Endothelial cell of umbilical vein (primary cell): ENCODE data around the gene PTPN2. TPM values are rescaled to one million over a fixed set of nuclear protein-coding genes. Genes with fewer than 3 reads are reported as not detected.

Source experiments
- BruUV-seq: library from RNA; stranded (reverse); fragments of 400-500 nt; replicated peaks from 2 replicates; lab custom pipeline; 2021; lab: Mats Ljungman, UMichigan
- CTCF ChIA-PET: fragments of 300-600, 350-600 bp; sonication (Branson Sonifier 250); formaldehyde crosslinking; loops from one replicate; lab custom pipeline; 2021; ENCODE audit warnings: antibody characterized with exemption, inconsistent platforms; lab: Charles Lee
- POLR2A ChIA-PET: fragments of 300-600, 350-600 bp; sonication (Branson Sonifier 250); formaldehyde crosslinking; loops from one replicate; lab custom pipeline; 2021; ENCODE audit warnings: antibody characterized with exemption, inconsistent platforms; lab: Charles Lee
- DNase-seq: peaks from one replicate; pipeline ENCODE4 v3.0.0-alpha.2; 2011; ENCODE audit warnings: low read depth, low spot score
- FAIRE-seq: peaks from 2 replicates; lab custom pipeline; 2011; peaks lifted over from hg19 to GRCh38; lab: Jason Lieb, UNC
- H2AFZ ChIP-seq: 2 replicates; pipeline ENCODE4 v1.6.0; 2012; ENCODE audit warnings: low read depth, low read length, control low read depth, inconsistent platforms
- H3K27ac ChIP-seq: 2 replicates; pipeline ENCODE4 v1.5.1; 2011; ENCODE audit warnings: low read depth, mild to moderate bottlenecking, control low read depth, low read length, moderate library complexity; ENCODE audit not compliant: insufficient read depth
- H3K27me3 ChIP-seq, 2 experiments: 2 replicates each; pipeline versions ENCODE4 v1.6.0 to v1.6.1; 2011; ENCODE audit warnings: low read length in 2 of 2, mixed read lengths in 1 of 2; ENCODE audit not compliant: control insufficient read depth in 2 of 2, insufficient read depth in 2 of 2
- H3K36me3 ChIP-seq, 2 experiments: 2 replicates in 1 of 2; 3 replicates in 1 of 2; pipeline ENCODE4 v1.5.1; 2011; ENCODE audit warnings: low read length in 2 of 2, mild to moderate bottlenecking in 1 of 2, moderate library complexity in 1 of 2; ENCODE audit not compliant: control insufficient read depth in 2 of 2, insufficient read depth in 2 of 2; ENCODE audit errors: extremely low read depth in 1 of 2
- H3K4me1 ChIP-seq: 3 replicates; pipeline ENCODE4 v1.5.1; 2011; ENCODE audit warnings: mild to moderate bottlenecking, low read length; ENCODE audit not compliant: control insufficient read depth, insufficient read depth; ENCODE audit errors: extremely low read depth
- H3K4me2 ChIP-seq: 2 replicates; pipeline ENCODE4 v1.6.1; 2011; ENCODE audit warnings: low read length, control low read depth, mixed read lengths; ENCODE audit not compliant: insufficient read depth
- H3K4me3 ChIP-seq, 3 experiments: fragments of 200-600 bp in 1 of 3; sonication (generic), shearing (Covaris generic) in 1 of 3; replicated peaks in 1 of 3; 2 replicates each; pipeline ENCODE4 v1.5.1; 2011 to 2016; ENCODE audit warnings: control low read depth in 3 of 3, low read length in 3 of 3, mild to moderate bottlenecking in 2 of 3, inconsistent platforms in 1 of 3, low read depth in 1 of 3, moderate library complexity in 1 of 3; ENCODE audit not compliant: insufficient read depth in 1 of 3
- H3K79me2 ChIP-seq: 2 replicates; pipeline ENCODE4 v1.6.0; 2012; ENCODE audit warnings: low read length, inconsistent platforms; ENCODE audit not compliant: control insufficient read depth, insufficient read depth
- H3K9ac ChIP-seq: replicated peaks from 2 replicates; pipeline ENCODE3; 2011; ENCODE audit warnings: low read length, control low read depth; ENCODE audit not compliant: insufficient read depth; ENCODE audit errors: extremely low read depth
- H3K9me1 ChIP-seq: replicated peaks from 3 replicates; pipeline ENCODE4 v1.6.0; 2011; ENCODE audit warnings: mild to moderate bottlenecking, low read length; ENCODE audit not compliant: control insufficient read depth, insufficient read depth; ENCODE audit errors: extremely low read depth
- H3K9me3 ChIP-seq: replicated peaks from 2 replicates; pipeline ENCODE4 v1.5.1; 2012; ENCODE audit warnings: low read length, inconsistent platforms; ENCODE audit not compliant: control insufficient read depth, insufficient read depth
- H4K20me1 ChIP-seq: replicated peaks from 2 replicates; pipeline ENCODE3; 2011; ENCODE audit warnings: mild to moderate bottlenecking, low read length; ENCODE audit not compliant: control insufficient read depth, insufficient read depth; ENCODE audit errors: extremely low read depth
- CTCF ChIP-seq, 2 donors: IDR thresholded peaks; 1 replicate in 1 of 2; 2 replicates in 1 of 2; pipeline ENCODE4 v1.5.1; 2011; ENCODE audit warnings: low read length in 2 of 2, mild to moderate bottlenecking in 2 of 2, moderate library complexity in 2 of 2, control low read depth in 1 of 2, inconsistent platforms in 1 of 2, low read depth in 1 of 2; ENCODE audit not compliant: insufficient read depth in 1 of 2; ENCODE audit errors: extremely low read depth in 1 of 2
- EZH2 ChIP-seq: IDR thresholded peaks from 2 replicates; pipeline ENCODE4 v1.6.1; 2012; ENCODE audit warnings: borderline replicate concordance, low read depth, mild to moderate bottlenecking, moderate library complexity, low read length, inconsistent platforms; ENCODE audit not compliant: severe bottlenecking
- FOS ChIP-seq: IDR thresholded peaks from 2 replicates; pipeline ENCODE4 v1.6.1; 2011; ENCODE audit warnings: mild to moderate bottlenecking, low read length, moderate library complexity, borderline replicate concordance; ENCODE audit not compliant: insufficient read depth
- GATA2 ChIP-seq: IDR thresholded peaks from 2 replicates; pipeline ENCODE4 v1.7.0; 2011; ENCODE audit warnings: low read depth, mild to moderate bottlenecking, moderate library complexity, mixed read lengths, low read length; ENCODE audit not compliant: insufficient read length, insufficient read depth
- JUN ChIP-seq: IDR thresholded peaks from 2 replicates; pipeline ENCODE4 v1.6.1; 2011; ENCODE audit warnings: borderline replicate concordance, low read depth; ENCODE audit not compliant: insufficient read length, insufficient read depth
- MAX ChIP-seq: IDR thresholded peaks from 2 replicates; pipeline ENCODE4 v1.6.1; 2011; ENCODE audit not compliant: insufficient read depth, insufficient read length
- MYC ChIP-seq: IDR thresholded peaks from one replicate; pipeline ENCODE4 v1.6.1; 2011; ENCODE audit warnings: mild to moderate bottlenecking, low read depth, low read length
- POLR2A ChIP-seq: IDR thresholded peaks from 2 replicates; pipeline ENCODE4 v1.6.1; 2012; ENCODE audit warnings: low read depth, mild to moderate bottlenecking, control low read depth, low read length
- POLR2AphosphoS5 ChIP-seq: IDR thresholded peaks from 2 replicates; pipeline ENCODE4 v1.6.1; 2012; ENCODE audit warnings: low read depth, mild to moderate bottlenecking, control low read depth, low read length, moderate library complexity; ENCODE audit not compliant: insufficient read depth
- dilution Hi-C: fragments of 300-500 bp; cut with MboI; formaldehyde crosslinking; loops from one replicate; pipeline ENCODE4 v1.15.0; 2019; ENCODE audit warnings: low sequenced_read_pairs; ENCODE audit not compliant: extremely low pct_ligation_motif_present
- intact Hi-C: fragments of 100-400 bp; cut with micrococcal nuclease; formaldehyde crosslinking; loops from one replicate; pipeline ENCODE4 v1.10.0; 2022
- polyA plus RNA-seq, 4 experiments: library from polyadenylated mRNA; depleted of rRNA in 3 of 4; stranded (reverse) in 3 of 4; unstranded in 1 of 4; fragments of >200 nt; gene quantifications; 2 replicates each; pipeline versions ENCODE4 v1.2.1 to v1.2.3, GENCODE V29; 2011 to 2012; ENCODE audit warnings: missing spikeins in 1 of 4
- total RNA-seq: library from RNA; stranded (reverse); gene quantifications from 2 replicates; pipeline ENCODE4 v1.2.3, GENCODE V29; 2021

The PTPN2 gene
- total and polyA plus RNA-seq, 2 donors (not counting 3 experiments of a cell fraction or from before 2014, with no cell fraction given) = 8.2 to 20.9 TPM

- CTCF ChIA-PET = interaction anchor here (0.9 to 2.2 kb wide), 3 partner anchors 9 to 21 kb away, joined by 3 to 6 read pairs (median 4); no protein-coding TSS in a partner anchor
- peaks cover 0 to 4% of the 10 kb centered on the region in 2 experiments for H3K36me3 ChIP-seq
- no peaks in the 10 kb centered on the region for H3K9me3 ChIP-seq
- H3K4me1 ChIP-seq = no peaks in the 10 kb centered on the region
- TF ChIP-seq CTCF (IDR thresholded peaks at IDR 0.05; ENCODE audit: extremely low read depth in 1 of 2, insufficient read depth in 1 of 2, low read depth in 1 of 2, low read length in 2 of 2) (no peak), JUN (no peak), POLR2A (no peak)
- H3K9ac ChIP-seq = no peak overlapping the region
- no peaks in the 10 kb centered on the region for H4K20me1 ChIP-seq
- intact Hi-C loops (no loop called here), dilution Hi-C loops (no loop called here)
- H2AFZ ChIP-seq = no peak overlapping the region
- BruUV-seq = no TSS peak
- H3K27me3 ChIP-seq = no peaks in the 10 kb centered on the region
- DNase-seq (no peak), FAIRE-seq (no peak)
- H3K79me2 ChIP-seq = no peaks in the 10 kb centered on the region
- H3K27ac ChIP-seq = no peak overlapping the region
- H3K4me3 ChIP-seq = no peak overlapping the region
- POLR2A ChIA-PET = no interaction called here
- no peak overlapping the region for H3K4me2 ChIP-seq
- no peaks in the 10 kb centered on the region for H3K9me1 ChIP-seq
Measured at GRCh38 chr18:12802538-12802937, 81.5 kb downstream of the PTPN2 start.

- intact Hi-C loops = no loop called here
- Histone ChIP-seq H3K27me3 (no peaks in the 10 kb centered on the region), H4K20me1 (no peaks in the 10 kb centered on the region), H2AFZ (no peak overlapping the region), H3K36me3 (peaks cover 0 to 5% of the 10 kb centered on the region in 2 experiments), H3K27ac (no peak overlapping the region), H3K4me1 (no peaks in the 10 kb centered on the region), H3K9me1 (no peaks in the 10 kb centered on the region), H3K9me3 (no peaks in the 10 kb centered on the region), H3K4me2 (no peak overlapping the region), H3K9ac (no peak overlapping the region), H3K4me3 (no peak overlapping the region), H3K79me2 (no peaks in the 10 kb centered on the region)
- BruUV-seq = no TSS peak
- POLR2A ChIA-PET = no interaction called here
- dilution Hi-C loops = no loop called here
- DNase-seq (no peak), FAIRE-seq (no peak)
- TF ChIP-seq MYC (no peak), FOS (no peak), JUN (no peak), POLR2A (no peak), EZH2 (no peak), MAX (no peak), CTCF (IDR thresholded peaks at IDR 0.05; ENCODE audit: extremely low read depth in 1 of 2, insufficient read depth in 1 of 2, low read depth in 1 of 2, low read length in 2 of 2) (no peak), GATA2 (no peak), POLR2AphosphoS5 (no peak)
- CTCF ChIA-PET = no interaction called here
Measured at GRCh38 chr18:12796448-12796847, 87.6 kb downstream of the PTPN2 start.
